Epithelial cell of proximal tubule (primary cell): ENCODE measurements around the gene MUSTN1. TPM values are rescaled to one million over a fixed set of nuclear protein-coding genes. Genes with fewer than 3 reads are reported as not detected.

Experiments used
- DNase-seq: peaks from one replicate; pipeline ENCODE4 v3.0.0-alpha.2; 2011; ENCODE audit warnings: low read depth
- H3K4me3 ChIP-seq: 2 replicates; pipeline ENCODE4 v1.5.1; 2011; ENCODE audit warnings: low read depth, mild to moderate bottlenecking, low read length
- total RNA-seq: library from RNA; depleted of rRNA; stranded (reverse); fragments of >200 nt; gene quantifications from 2 replicates; pipeline ENCODE4 v1.2.3, GENCODE V29; 2015
- TF ChIP-seq, protein P1 (sequence below): conservative IDR thresholded peaks from 2 replicates; pipeline ENCODE4 v1.5.1; 2012; ENCODE audit warnings: low read depth, mild to moderate bottlenecking, low read length

The MUSTN1 gene
- total RNA-seq, 1 donor from 2014 or later = not detected

DNA sequence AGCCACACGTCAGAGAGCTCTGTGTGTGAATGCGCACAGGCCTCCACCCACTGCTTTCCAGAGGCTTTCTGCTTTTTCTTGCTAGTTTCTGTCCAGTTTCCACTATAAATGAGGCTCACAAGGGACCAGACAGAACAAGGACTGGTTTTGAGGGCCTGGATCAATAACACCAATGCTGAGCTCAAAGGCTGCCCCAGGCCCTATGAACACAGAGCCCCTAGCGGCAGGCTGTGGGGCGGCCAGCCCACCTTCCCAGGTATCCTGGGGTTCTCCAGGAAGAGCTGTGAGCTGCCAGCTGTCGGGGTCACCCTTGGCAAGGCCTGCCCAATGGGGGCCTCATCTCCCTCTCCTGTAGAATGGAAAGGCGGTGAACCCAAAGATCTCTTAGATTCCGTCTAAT is 42.4 kb downstream of the MUSTN1 start:
- TF ChIP-seq, protein P1, sequence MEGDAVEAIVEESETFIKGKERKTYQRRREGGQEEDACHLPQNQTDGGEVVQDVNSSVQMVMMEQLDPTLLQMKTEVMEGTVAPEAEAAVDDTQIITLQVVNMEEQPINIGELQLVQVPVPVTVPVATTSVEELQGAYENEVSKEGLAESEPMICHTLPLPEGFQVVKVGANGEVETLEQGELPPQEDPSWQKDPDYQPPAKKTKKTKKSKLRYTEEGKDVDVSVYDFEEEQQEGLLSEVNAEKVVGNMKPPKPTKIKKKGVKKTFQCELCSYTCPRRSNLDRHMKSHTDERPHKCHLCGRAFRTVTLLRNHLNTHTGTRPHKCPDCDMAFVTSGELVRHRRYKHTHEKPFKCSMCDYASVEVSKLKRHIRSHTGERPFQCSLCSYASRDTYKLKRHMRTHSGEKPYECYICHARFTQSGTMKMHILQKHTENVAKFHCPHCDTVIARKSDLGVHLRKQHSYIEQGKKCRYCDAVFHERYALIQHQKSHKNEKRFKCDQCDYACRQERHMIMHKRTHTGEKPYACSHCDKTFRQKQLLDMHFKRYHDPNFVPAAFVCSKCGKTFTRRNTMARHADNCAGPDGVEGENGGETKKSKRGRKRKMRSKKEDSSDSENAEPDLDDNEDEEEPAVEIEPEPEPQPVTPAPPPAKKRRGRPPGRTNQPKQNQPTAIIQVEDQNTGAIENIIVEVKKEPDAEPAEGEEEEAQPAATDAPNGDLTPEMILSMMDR = no peak
- no peak overlapping the region for H3K4me3 ChIP-seq
- DNase-seq = no peak

DNA sequence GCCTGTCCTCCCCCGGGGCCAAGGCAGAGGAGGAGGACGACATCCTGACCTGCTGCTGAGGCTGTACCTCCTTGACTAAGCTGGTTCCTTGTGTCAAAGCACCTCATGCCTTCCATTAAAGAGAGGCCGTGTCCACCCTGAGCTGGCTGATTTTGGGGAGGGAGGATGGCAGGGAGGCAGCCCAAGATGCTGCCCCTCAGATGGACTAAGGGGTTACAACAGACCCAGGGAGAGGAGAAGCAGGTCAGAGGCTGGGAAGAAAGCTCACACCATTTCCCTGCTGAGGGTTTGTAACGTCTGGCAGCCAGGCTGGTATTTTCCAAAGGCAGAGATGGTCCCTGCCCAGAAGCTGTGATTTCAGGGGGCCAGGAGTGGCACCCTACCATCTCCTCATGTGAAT is 42.9 kb downstream of the MUSTN1 start:
- no peak for DNase-seq
- TF ChIP-seq, protein P1 = no peak

DNA sequence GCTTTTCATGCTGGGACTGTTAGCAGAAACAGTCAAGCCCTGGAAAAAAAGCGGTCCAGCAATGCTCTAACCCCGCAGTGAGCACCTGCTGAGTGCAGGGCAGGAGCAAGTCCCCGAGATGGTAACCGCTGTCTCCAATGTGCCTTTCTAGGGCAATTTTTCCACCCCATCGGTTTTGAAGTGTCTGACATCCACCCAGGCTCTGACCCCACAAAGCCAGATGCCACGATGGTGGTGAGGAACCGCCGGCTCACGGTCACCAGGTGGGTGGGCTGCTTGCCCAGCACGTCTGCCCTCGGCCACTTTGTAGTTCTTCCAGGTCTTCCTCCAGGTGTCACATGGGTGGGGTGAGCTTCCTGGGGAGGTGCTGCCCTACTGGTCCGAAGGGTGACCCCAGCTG is 43.5 kb downstream of the MUSTN1 start:
- H3K4me3 ChIP-seq = no peak overlapping the region
- TF ChIP-seq, protein P1 = no peak
- no peak for DNase-seq

More for the DNA sequence above, 42.9 kb downstream of the MUSTN1 start:
- no peak overlapping the region for H3K4me3 ChIP-seq

DNA sequence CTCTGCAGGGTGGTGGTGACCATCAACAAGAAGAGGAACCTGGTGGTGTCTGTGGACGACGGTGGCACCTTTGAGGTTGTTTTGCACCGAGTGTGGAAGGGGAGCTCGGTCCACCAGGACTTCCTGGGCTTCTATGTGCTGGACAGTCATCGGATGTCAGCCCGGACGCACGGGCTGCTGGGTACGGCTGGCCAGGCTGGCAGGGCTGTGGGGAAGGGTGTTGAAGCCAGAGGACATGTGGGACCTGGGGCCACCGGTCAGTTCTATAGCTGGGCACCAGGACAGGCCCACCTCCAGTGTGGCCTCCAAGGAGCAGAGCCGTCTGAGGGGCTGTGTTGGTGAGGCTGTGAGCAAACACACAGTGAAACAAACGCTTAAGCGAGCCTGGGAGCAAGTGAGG is 44.1 kb downstream of the MUSTN1 start:
- TF ChIP-seq, protein P1 = no peak
- no peak for DNase-seq
- H3K4me3 ChIP-seq = no peak overlapping the region

DNA sequence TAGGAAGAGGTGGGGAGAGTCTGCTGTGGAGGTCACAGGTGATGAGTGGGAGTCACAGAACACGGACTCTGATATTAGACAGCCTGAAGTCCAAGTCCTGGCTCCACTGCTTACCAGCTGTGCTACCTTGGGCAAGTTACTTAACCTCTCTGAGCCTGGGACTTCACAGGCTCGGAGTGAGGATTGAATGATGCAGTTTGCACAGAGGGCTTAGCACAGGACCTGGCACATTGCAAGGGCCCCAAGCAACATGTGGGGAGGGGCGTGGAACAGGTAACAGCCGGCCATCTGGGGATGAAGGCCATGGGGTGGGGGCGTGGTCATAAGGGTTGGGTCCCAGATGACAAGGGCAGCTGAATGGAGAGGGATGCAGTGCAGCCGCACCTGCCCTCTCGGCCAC is 44.5 kb downstream of the MUSTN1 start:
- no peak for DNase-seq
- TF ChIP-seq, protein P1 = no peak
- no peak overlapping the region for H3K4me3 ChIP-seq

DNA sequence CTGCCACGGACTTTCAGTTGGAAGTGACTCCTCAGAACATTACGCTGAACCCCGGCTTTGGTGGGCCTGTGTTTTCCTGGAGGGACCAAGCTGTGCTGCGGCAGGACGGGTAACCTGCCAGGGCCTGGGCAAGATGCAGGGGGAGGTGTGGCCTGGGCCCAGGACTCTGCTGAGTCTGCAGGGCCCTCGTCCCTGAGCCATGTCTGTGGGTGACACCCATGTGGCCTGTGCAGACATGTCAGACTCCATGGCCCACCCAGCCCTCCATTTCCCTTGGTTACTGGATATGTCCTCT is 45.1 kb downstream of the MUSTN1 start:
- TF ChIP-seq, protein P1 = no peak
- no peak overlapping the region for H3K4me3 ChIP-seq
- DNase-seq = no peak

DNA sequence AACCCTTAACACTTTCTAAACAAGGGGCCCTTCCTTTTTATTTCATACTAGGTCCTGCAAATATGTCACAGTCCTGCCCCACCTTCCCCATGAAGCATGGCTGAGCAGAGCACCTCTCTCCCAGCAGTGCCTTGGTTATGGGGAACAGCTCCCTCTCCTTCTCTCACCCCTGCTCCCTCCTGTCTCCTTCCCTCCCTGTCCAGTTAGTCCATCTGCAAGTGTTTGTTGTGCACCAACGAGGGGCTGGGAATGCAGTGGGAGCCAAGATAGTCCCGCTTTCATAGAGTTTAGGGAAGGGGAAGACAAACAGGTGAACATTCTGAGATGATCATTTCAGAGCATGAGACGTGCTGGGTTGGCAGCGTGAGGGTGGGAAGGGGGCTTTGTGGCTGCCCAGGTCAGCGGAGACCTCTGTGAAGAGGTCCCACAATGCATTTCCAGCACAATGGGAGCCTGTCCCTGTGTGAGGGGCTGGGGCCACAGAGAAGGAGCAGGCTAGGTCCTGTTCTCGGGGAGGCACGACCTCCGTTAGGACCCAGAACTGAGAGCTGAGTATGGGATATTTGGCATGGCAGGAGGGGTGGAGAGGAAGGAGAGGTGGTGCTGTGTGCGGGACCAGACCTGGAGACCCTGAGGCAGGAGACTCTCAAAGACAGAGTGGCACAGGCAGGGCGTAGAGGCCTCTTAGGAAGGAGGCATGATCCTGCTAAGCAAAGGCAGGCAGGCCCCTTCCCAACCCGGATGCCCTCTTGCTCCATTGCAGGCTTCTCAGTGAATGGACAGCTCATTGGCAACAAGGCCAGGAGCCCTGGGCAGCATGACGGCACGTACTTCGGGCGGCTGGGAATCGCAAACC is 45.7 kb downstream of the MUSTN1 start:
- DNase-seq = no peak
- no peak overlapping the region for H3K4me3 ChIP-seq
- TF ChIP-seq, protein P1 = no peak
